ENCODE data around the gene BCL7A.

BCL7A gene

GRCh38 chr12:121989276-121990113 is 32.2 kb upstream of the BCL7A start:
- Histone ChIP-seq H3K9ac (ENCODE audit: low read length) (no peak overlapping the region), H3K4me3 (ENCODE audit: low read length) (no peak overlapping the region), H3K36me3 (ENCODE audit: control insufficient read depth, insufficient read depth, low read length) (no peaks in the 10 kb centered on the region), H3K27ac (ENCODE audit: low read depth, low read length) (no peak overlapping the region), H3K27me3 (ENCODE audit: control insufficient read depth, insufficient read depth, low read length) (no peaks in the 10 kb centered on the region), H3K4me1 (ENCODE audit: control insufficient read depth, insufficient read depth, low read length) (no peaks in the 10 kb centered on the region)

- Histone ChIP-seq H3K4me3 (ENCODE audit: low read length) (no peak overlapping the region), H3K9ac (ENCODE audit: low read length) (no peak overlapping the region), H3K27ac (ENCODE audit: low read depth, low read length) (no peak overlapping the region), H3K36me3 (ENCODE audit: control insufficient read depth, insufficient read depth, low read length) (no peaks in the 10 kb centered on the region), H3K4me1 (ENCODE audit: control insufficient read depth, insufficient read depth, low read length) (no peaks in the 10 kb centered on the region), H3K27me3 (ENCODE audit: control insufficient read depth, insufficient read depth, low read length) (no peaks in the 10 kb centered on the region)
Observed at GRCh38 chr12:121990114-121990647, 31.5 kb upstream of the BCL7A start.

DNA sequence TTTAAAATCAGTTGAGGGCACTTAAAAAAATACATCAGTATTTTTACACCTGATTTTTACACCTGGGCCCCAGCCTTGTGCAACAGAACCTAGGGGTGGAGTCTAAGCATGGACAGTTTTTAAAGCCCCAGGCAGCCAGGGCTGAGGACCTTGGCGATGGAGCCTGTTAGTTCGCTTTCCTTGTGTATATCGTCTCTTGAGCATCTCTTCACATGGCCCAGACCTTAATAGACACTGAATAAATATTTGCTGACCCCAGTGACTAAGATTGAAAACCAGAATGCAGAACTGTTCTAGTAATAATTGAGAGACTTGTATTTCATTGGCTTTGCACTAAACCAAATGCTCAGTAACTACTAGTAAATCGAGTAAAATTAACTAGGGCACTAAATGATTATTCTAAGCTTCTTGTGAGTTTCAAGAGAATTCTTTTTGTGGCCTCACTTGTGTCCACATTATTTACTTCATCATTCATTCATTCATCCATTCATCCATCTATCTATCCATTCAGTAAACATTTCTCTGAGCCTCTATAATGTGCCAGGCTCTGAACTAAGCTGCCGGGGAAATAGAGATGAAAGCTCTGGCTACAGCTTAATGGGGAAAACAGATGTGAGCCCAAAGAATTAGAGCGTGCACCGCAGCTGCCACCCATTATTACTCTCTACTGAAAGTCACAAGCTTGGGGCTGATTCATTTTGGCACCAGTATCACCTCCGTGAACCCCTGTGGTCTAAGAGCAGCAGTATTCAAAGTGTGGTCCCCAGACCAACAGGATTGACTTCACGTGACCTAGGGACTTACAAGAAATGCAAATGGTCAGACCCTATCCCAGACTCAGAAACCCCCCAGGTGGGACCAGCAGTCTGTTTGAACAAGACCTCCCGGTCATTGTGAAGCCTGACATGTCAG is 30.7 kb upstream of the BCL7A start:
- H3K4me1 ChIP-seq (ENCODE audit: control insufficient read depth, insufficient read depth, low read length), result no peaks in the 10 kb centered on the region
- H3K9ac ChIP-seq (ENCODE audit: low read length), result no peak overlapping the region
- H3K27me3 ChIP-seq (ENCODE audit: control insufficient read depth, insufficient read depth, low read length), result no peaks in the 10 kb centered on the region
- H3K27ac ChIP-seq (ENCODE audit: low read depth, low read length), result no peak overlapping the region
- H3K4me3 ChIP-seq (ENCODE audit: low read length), result no peak overlapping the region
- no peaks in the 10 kb centered on the region for H3K36me3 ChIP-seq (ENCODE audit: control insufficient read depth, insufficient read depth, low read length)

GRCh38 chr12:121992059-121992879 is 29.4 kb upstream of the BCL7A start:
- no peaks in the 10 kb centered on the region for H3K36me3 ChIP-seq (ENCODE audit: control insufficient read depth, insufficient read depth, low read length)

DNA sequence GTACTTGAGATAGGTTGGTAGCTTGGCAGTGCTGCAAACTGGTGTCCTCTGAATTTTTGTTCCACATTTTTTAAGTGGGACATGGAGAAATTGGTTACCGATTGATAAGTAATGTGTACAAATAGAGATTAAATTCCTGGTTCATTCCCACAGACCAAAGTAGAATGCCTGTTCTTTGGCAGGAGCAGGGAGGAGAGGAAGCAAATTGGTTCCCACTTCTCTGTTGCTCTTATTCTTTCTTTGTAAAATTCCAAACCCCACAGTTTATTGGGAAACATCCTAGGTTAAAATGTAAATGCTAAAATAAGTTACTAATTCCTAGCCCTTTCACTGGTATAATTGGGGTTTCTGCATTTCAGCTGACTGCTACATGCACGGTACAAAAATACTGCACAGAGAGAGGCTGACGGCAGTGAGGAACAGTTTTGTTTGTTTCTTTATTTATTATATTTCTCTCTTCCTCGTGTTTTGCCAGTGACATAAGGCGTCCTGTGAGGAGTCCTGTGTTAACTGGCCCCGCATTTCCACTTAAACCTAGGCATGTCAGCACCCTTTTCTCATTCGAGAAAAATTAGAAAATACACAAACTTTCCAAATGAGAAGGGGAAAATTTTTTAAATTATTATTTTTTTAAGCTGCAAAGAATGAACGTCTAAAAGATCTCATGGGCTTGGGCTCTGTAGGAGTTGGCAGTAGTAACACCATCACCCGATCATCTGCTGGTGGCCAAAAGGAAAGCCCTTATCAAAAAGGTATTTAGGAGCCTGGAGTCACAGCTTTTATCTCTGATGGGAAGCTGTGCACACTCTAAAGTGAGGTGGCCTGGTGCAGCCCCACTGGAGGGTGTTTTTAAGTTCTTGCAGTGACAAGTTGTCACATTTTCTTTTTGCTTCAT is 25.4 kb upstream of the BCL7A start:
- Histone ChIP-seq H3K27ac (ENCODE audit: low read depth, low read length) (no peak overlapping the region), H3K36me3 (ENCODE audit: control insufficient read depth, insufficient read depth, low read length) (no peaks in the 10 kb centered on the region), H3K27me3 (ENCODE audit: control insufficient read depth, insufficient read depth, low read length) (no peaks in the 10 kb centered on the region), H3K4me1 (ENCODE audit: control insufficient read depth, insufficient read depth, low read length) (no peaks in the 10 kb centered on the region), H3K9ac (ENCODE audit: low read length) (no peak overlapping the region), H3K4me3 (ENCODE audit: low read length) (no peak overlapping the region)

More at GRCh38 chr12:121992059-121992879, 29.4 kb upstream of the BCL7A start:
- no peak overlapping the region for H3K27ac ChIP-seq (ENCODE audit: low read depth, low read length)
- no peak overlapping the region for H3K9ac ChIP-seq (ENCODE audit: low read length)
- no peak overlapping the region for H3K4me3 ChIP-seq (ENCODE audit: low read length)
- no peaks in the 10 kb centered on the region for H3K27me3 ChIP-seq (ENCODE audit: control insufficient read depth, insufficient read depth, low read length)
- H3K4me1 ChIP-seq (ENCODE audit: control insufficient read depth, insufficient read depth, low read length), result no peaks in the 10 kb centered on the region

- no peak overlapping the region for H3K27ac ChIP-seq (ENCODE audit: low read depth, low read length)
- H3K4me3 ChIP-seq (ENCODE audit: low read length), result no peak overlapping the region
- no peaks in the 10 kb centered on the region for H3K36me3 ChIP-seq (ENCODE audit: control insufficient read depth, insufficient read depth, low read length)
- no peaks in the 10 kb centered on the region for H3K27me3 ChIP-seq (ENCODE audit: control insufficient read depth, insufficient read depth, low read length)
- no peak overlapping the region for H3K9ac ChIP-seq (ENCODE audit: low read length)
- H3K4me1 ChIP-seq (ENCODE audit: control insufficient read depth, insufficient read depth, low read length), result no peaks in the 10 kb centered on the region
Observed at GRCh38 chr12:121996945-121997612, 24.6 kb upstream of the BCL7A start.

DNA sequence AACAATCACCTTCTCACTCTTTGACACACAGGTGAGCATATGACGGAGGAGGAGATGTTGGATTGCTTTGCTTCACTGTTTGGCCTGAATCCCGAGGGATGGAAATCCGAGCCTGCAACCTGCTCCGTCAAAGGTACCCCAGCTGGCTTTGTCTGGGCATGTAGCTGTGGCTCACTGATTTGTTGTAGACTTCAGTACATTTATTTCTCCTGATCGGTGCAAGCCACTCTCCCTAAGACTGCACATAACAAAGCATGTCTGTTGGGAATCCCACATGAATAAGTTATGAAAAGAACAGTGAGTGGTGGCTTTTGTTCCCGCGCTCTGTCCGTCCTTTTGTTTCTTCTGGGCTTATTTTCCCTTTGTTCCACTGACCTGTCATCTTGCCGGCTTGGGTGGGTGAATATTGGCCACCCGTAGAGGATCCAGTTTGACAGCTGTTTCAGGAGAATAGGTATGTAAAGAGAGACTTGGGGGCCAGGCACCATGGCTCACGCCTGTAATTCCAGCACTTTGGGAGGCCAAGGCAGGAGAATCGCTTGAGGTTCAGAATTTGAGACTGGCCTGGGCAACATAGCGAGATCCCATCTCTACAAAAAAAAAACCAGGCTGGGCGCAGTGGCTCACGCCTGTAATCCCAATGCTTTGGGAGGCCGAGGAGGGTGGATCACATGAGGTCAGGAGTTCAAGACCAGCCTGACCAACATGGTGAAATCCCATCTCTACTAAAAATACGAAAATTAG is 20.0 kb upstream of the BCL7A start:
- Histone ChIP-seq H3K27me3 (ENCODE audit: control insufficient read depth, insufficient read depth, low read length) (no peaks in the 10 kb centered on the region), H3K36me3 (ENCODE audit: control insufficient read depth, insufficient read depth, low read length) (no peaks in the 10 kb centered on the region), H3K4me1 (ENCODE audit: control insufficient read depth, insufficient read depth, low read length) (no peaks in the 10 kb centered on the region), H3K9ac (ENCODE audit: low read length) (no peak overlapping the region), H3K27ac (ENCODE audit: low read depth, low read length) (no peak overlapping the region), H3K4me3 (ENCODE audit: low read length) (no peak overlapping the region)

- Histone ChIP-seq H3K4me3 (ENCODE audit: low read length) (no peak overlapping the region), H3K27me3 (ENCODE audit: control insufficient read depth, insufficient read depth, low read length) (no peaks in the 10 kb centered on the region), H3K27ac (ENCODE audit: low read depth, low read length) (no peak overlapping the region), H3K36me3 (ENCODE audit: control insufficient read depth, insufficient read depth, low read length) (no peaks in the 10 kb centered on the region), H3K4me1 (ENCODE audit: control insufficient read depth, insufficient read depth, low read length) (no peaks in the 10 kb centered on the region), H3K9ac (ENCODE audit: low read length) (no peak overlapping the region)
Observed at GRCh38 chr12:122003651-122004611, 17.8 kb upstream of the BCL7A start.

GRCh38 chr12:122004633-122005071 is 17.0 kb upstream of the BCL7A start:
- Histone ChIP-seq H3K9ac (ENCODE audit: low read length) (no peak overlapping the region), H3K36me3 (ENCODE audit: control insufficient read depth, insufficient read depth, low read length) (no peaks in the 10 kb centered on the region), H3K4me3 (ENCODE audit: low read length) (no peak overlapping the region), H3K4me1 (ENCODE audit: control insufficient read depth, insufficient read depth, low read length) (no peaks in the 10 kb centered on the region), H3K27ac (ENCODE audit: low read depth, low read length) (no peak overlapping the region), H3K27me3 (ENCODE audit: control insufficient read depth, insufficient read depth, low read length) (no peaks in the 10 kb centered on the region)

All from rectal smooth muscle tissue (tissue), 1 donor.